Measurements from ENCODE around the gene CEACAM21. TPM values are rescaled to one million over a fixed set of nuclear protein-coding genes. Genes with fewer than 3 reads are reported as not detected.

CEACAM21 gene
- total and polyA plus RNA-seq, 2 donors (not counting 1 experiment from before 2014, with no cell fraction given) = not detected

GRCh38 chr19:41626278-41626677, 50.3 kb downstream of the CEACAM21 start:
- H3K27ac ChIP-seq (ENCODE audit: insufficient read depth, low read length) = no peak overlapping the region
- no peaks in the 10 kb centered on the region for H3K79me2 ChIP-seq (ENCODE audit: control insufficient read depth, insufficient read depth, low read length)
- H3K4me2 ChIP-seq (ENCODE audit: extremely low read depth, insufficient read depth, low read length) = no peak overlapping the region
- TF ChIP-seq EZH2 (IDR thresholded peaks at IDR 0.05; ENCODE audit: low read length, missing control alignments) = no peak
- DNase-seq (ENCODE audit: low read depth in 2 of 2) = no peak
- H3K4me1 ChIP-seq (ENCODE audit: control insufficient read depth, extremely low read depth, insufficient read depth, low read length) = no peaks in the 10 kb centered on the region
- H3K36me3 ChIP-seq (ENCODE audit: control insufficient read depth, insufficient read depth, low read length) = no peaks in the 10 kb centered on the region
- no peak overlapping the region for H2AFZ ChIP-seq (ENCODE audit: low read length)
- H3K4me3 ChIP-seq (replicated peaks in 1 of 4; ENCODE audit: control extremely low read depth in 1 of 4, insufficient read depth in 1 of 4, low read depth in 3 of 4, low read length in 4 of 4) = no peak overlapping the region
- no peak overlapping the region for H3K9ac ChIP-seq (ENCODE audit: insufficient read depth, low read length)
- no peaks in the 10 kb centered on the region for H4K20me1 ChIP-seq (ENCODE audit: control insufficient read depth, extremely low read depth, insufficient read depth, low read length)
- no peaks in the 10 kb centered on the region for H3K9me3 ChIP-seq (ENCODE audit: control insufficient read depth, insufficient read depth, low read depth, low read length)
- no peaks in the 10 kb centered on the region for H3K27me3 ChIP-seq (ENCODE audit: control insufficient read depth, insufficient read depth, low read length)

GRCh38 chr19:41626877-41627276, 50.9 kb downstream of the CEACAM21 start, which contains the start of gene CEACAM4:
Gene CEACAM4, minus strand, starts transcription at chr19:41627074. Its CDS starts 111 bp downstream, at chr19:41626963.
- no peak for DNase-seq (ENCODE audit: low read depth in 2 of 2)
- TF ChIP-seq EZH2 (IDR thresholded peaks at IDR 0.05; ENCODE audit: low read length, missing control alignments) (no peak), CTCF (conservative IDR thresholded peaks at IDR 0.05 in 1 of 2, IDR thresholded peaks at IDR 0.05 in 1 of 2; ENCODE audit: low read depth in 1 of 2, low read length in 2 of 2) (no peak)

GRCh38 chr19:41627966-41628675, 52.2 kb downstream of the CEACAM21 start:
- Histone ChIP-seq H3K79me2 (ENCODE audit: control insufficient read depth, insufficient read depth, low read length) (no peaks in the 10 kb centered on the region), H2AFZ (ENCODE audit: low read length) (no peak overlapping the region), H3K9ac (ENCODE audit: insufficient read depth, low read length) (no peak overlapping the region), H3K27ac (ENCODE audit: insufficient read depth, low read length) (no peak overlapping the region), H3K9me3 (ENCODE audit: control insufficient read depth, insufficient read depth, low read depth, low read length) (no peaks in the 10 kb centered on the region), H3K4me2 (ENCODE audit: extremely low read depth, insufficient read depth, low read length) (no peak overlapping the region), H3K27me3 (ENCODE audit: control insufficient read depth, insufficient read depth, low read length) (no peaks in the 10 kb centered on the region), H3K36me3 (ENCODE audit: control insufficient read depth, insufficient read depth, low read length) (no peaks in the 10 kb centered on the region), H3K4me3 (replicated peaks in 1 of 4; ENCODE audit: control extremely low read depth in 1 of 4, insufficient read depth in 1 of 4, low read depth in 3 of 4, low read length in 4 of 4) (no peak overlapping the region), H4K20me1 (ENCODE audit: control insufficient read depth, extremely low read depth, insufficient read depth, low read length) (no peaks in the 10 kb centered on the region), H3K4me1 (ENCODE audit: control insufficient read depth, extremely low read depth, insufficient read depth, low read length) (no peaks in the 10 kb centered on the region)
- TF ChIP-seq EZH2 (IDR thresholded peaks at IDR 0.05; ENCODE audit: low read length, missing control alignments) = no peak
- no peak for TF ChIP-seq CTCF (conservative IDR thresholded peaks at IDR 0.05 in 1 of 2, IDR thresholded peaks at IDR 0.05 in 1 of 2; ENCODE audit: low read depth in 1 of 2, low read length in 2 of 2)
- no peak for DNase-seq (ENCODE audit: low read depth in 2 of 2)

More at GRCh38 chr19:41626877-41627276, 50.9 kb downstream of the CEACAM21 start, which contains the start of gene CEACAM4:
- H3K36me3 ChIP-seq (ENCODE audit: control insufficient read depth, insufficient read depth, low read length) = no peaks in the 10 kb centered on the region
- H3K4me2 ChIP-seq (ENCODE audit: extremely low read depth, insufficient read depth, low read length) = no peak within 1 kb of the TSS
- H3K79me2 ChIP-seq (ENCODE audit: control insufficient read depth, insufficient read depth, low read length) = no peaks in the 10 kb centered on the region
- H3K9ac ChIP-seq (ENCODE audit: insufficient read depth, low read length) = no peak within 1 kb of the TSS
- H3K4me3 ChIP-seq (replicated peaks in 1 of 4; ENCODE audit: control extremely low read depth in 1 of 4, insufficient read depth in 1 of 4, low read depth in 3 of 4, low read length in 4 of 4) = no peak within 1 kb of the TSS
- H2AFZ ChIP-seq (ENCODE audit: low read length) = no peak within 1 kb of the TSS
- H3K27me3 ChIP-seq (ENCODE audit: control insufficient read depth, insufficient read depth, low read length) = no peaks in the 10 kb centered on the region
- no peaks in the 10 kb centered on the region for H3K9me3 ChIP-seq (ENCODE audit: control insufficient read depth, insufficient read depth, low read depth, low read length)
- H3K27ac ChIP-seq (ENCODE audit: insufficient read depth, low read length) = no peak within 1 kb of the TSS
- H4K20me1 ChIP-seq (ENCODE audit: control insufficient read depth, extremely low read depth, insufficient read depth, low read length) = no peaks in the 10 kb centered on the region
- H3K4me1 ChIP-seq (ENCODE audit: control insufficient read depth, extremely low read depth, insufficient read depth, low read length) = no peaks in the 10 kb centered on the region

Other genes starting within 250 kb of the CEACAM21 start
- gene TGFB1, start 222.2 kb upstream of the CEACAM21 start, total RNA-seq = 6.7 and 14.4 TPM in 2 replicates
- 4.2 and 6.6 TPM in 2 replicates for gene TGFB1, start 222.2 kb upstream of the CEACAM21 start, polyA plus RNA-seq
- gene B9D2, start 212.0 kb upstream of the CEACAM21 start, total RNA-seq = 4.1 and 5.3 TPM in 2 replicates
- gene B9D2, start 212.0 kb upstream of the CEACAM21 start, polyA plus RNA-seq = 2.3 and 3.3 TPM in 2 replicates
- 9.7 and 10.8 TPM in 2 replicates for gene TMEM91, start 199.6 kb upstream of the CEACAM21 start, total RNA-seq
- 1.4 and 3.7 TPM in 2 replicates for gene TMEM91, start 199.6 kb upstream of the CEACAM21 start, polyA plus RNA-seq
- gene EXOSC5, start 178.8 kb upstream of the CEACAM21 start, total RNA-seq = 10.7 and 14.1 TPM in 2 replicates
- 5.0 and 10.0 TPM in 2 replicates for gene EXOSC5, start 178.8 kb upstream of the CEACAM21 start, polyA plus RNA-seq
- gene BCKDHA, start 178.3 kb upstream of the CEACAM21 start, total RNA-seq = 30.0 and 30.7 TPM in 2 replicates
- 11.2 and 15.1 TPM in 2 replicates for gene BCKDHA, start 178.3 kb upstream of the CEACAM21 start, polyA plus RNA-seq
- gene B3GNT8, start 148.8 kb upstream of the CEACAM21 start, total RNA-seq = 1.3 and 3.5 TPM in 2 replicates
- 0.30 and 0.54 TPM in 2 replicates for gene B3GNT8, start 148.8 kb upstream of the CEACAM21 start, polyA plus RNA-seq
- gene DMAC2, start 136.3 kb upstream of the CEACAM21 start, total RNA-seq = 29.5 and 31.0 TPM in 2 replicates
- 52.3 and 65.1 TPM in 2 replicates for gene DMAC2, start 136.3 kb upstream of the CEACAM21 start, polyA plus RNA-seq
- gene ERICH4, start 133.0 kb upstream of the CEACAM21 start, total RNA-seq = not detected in 2 replicates
- gene ERICH4, start 133.0 kb upstream of the CEACAM21 start, polyA plus RNA-seq = not detected in 2 replicates
- gene CEACAM4, start 50.9 kb downstream of the CEACAM21 start, total RNA-seq = not detected in 2 replicates
- not detected in 2 replicates for gene CEACAM4, start 50.9 kb downstream of the CEACAM21 start, polyA plus RNA-seq
- gene CEACAM7, start 112.1 kb downstream of the CEACAM21 start, total RNA-seq = not detected in 2 replicates
- gene CEACAM7, start 112.1 kb downstream of the CEACAM21 start, polyA plus RNA-seq = not detected in 2 replicates
- not detected in 2 replicates for gene CEACAM5, start 132.5 kb downstream of the CEACAM21 start, total RNA-seq
- gene CEACAM5, start 132.5 kb downstream of the CEACAM21 start, polyA plus RNA-seq = not detected in 2 replicates
- gene CEACAM6, start 179.4 kb downstream of the CEACAM21 start, total RNA-seq = not detected in 2 replicates
- not detected in 2 replicates for gene CEACAM6, start 179.4 kb downstream of the CEACAM21 start, polyA plus RNA-seq
- gene CEACAM3, start 220.4 kb downstream of the CEACAM21 start, total RNA-seq = not detected in 2 replicates
- not detected in 2 replicates for gene CEACAM3, start 220.4 kb downstream of the CEACAM21 start, polyA plus RNA-seq